ENCODE data around the gene FOXK1. TPM values are rescaled to one million over a fixed set of nuclear protein-coding genes. Genes with fewer than 3 reads are reported as not detected.
A peak's percentile ranks its signal among the peaks of the same experiment; 100 is the strongest.

The FOXK1 gene
- total and polyA plus RNA-seq, 9 of the 15 experiments (the other 6 are each of a cell fraction or from before 2014, with no cell fraction given), result 0.32 to 45.5 (median 8.1) TPM

DNA sequence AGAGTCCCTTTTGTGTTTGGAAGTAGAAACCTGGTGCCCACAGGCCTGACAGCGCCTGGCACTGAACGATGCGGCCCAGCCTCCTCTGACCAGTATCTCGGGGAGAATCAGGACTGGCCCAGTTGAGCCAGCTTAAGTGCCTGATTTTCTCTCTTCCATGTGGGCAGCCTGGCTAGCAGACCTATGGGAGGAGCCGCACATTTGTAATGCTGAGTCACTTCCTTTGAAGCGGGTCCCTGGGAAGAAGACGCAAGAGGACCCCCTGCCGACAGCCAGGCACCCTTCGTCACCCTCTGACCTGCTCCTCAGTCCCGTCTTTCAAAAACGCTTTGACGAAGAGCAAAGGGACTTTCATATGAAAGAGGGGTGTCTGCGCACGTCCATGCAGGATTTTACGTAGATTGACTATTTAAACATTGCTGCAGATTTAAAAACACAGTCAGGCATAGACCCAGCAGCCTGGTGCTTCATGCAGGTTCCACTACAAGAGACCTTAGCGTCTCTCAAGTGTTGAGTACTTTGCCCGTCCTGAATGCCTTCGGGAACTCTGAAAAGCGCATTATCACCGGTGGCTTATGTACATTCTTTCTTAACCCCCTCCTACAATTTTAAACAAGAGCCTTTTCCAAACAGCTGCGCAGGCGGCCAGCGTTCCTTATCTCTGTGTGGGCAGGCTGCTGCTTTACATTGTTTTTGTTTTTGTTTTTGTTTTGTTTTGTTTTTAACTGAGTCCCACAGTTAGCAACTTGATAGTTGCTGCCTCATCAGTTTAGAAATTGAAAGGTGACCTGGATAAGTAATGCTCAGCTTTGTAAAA is 56.8 kb downstream of the FOXK1 start (continued):
- TF ChIP-seq CAMTA2 (CRISPR knock-in tag; conservative IDR thresholded peaks at IDR 0.05) (no peak), ZBTB7A (IDR thresholded peaks at IDR 0.05; ENCODE audit: borderline replicate concordance, control insufficient read depth, low read depth, low read length) (peak; percentile 93), MEIS2 (IDR thresholded peaks at IDR 0.05; ENCODE audit: partially characterized antibody) (no peak), ZNF197 (CRISPR knock-in tag; IDR thresholded peaks at IDR 0.05; ENCODE audit: low read depth) (no peak), RBM34 (IDR thresholded peaks at IDR 0.05; ENCODE audit: borderline replicate concordance, insufficient read depth, low read length) (no peak), RBFOX2 (IDR thresholded peaks at IDR 0.05; ENCODE audit: low read depth, low read length) (peak; percentile 68), NCOA1 (IDR thresholded peaks at IDR 0.05; ENCODE audit: low read depth) (no peak), BMI1 (IDR thresholded peaks at IDR 0.05; ENCODE audit: low read length) (no peak), IRF2 (CRISPR knock-in tag; IDR thresholded peaks at IDR 0.05) (no peak), ASH1L (IDR thresholded peaks at IDR 0.05; ENCODE audit: borderline replicate concordance, low read depth, partially characterized antibody) (no peak), ZBTB17 (CRISPR knock-in tag; IDR thresholded peaks at IDR 0.05) (0 out of 2 replicates have a peak, but pooled peaks have one; percentile 11)
- TF ChIP-seq, protein P1, sequence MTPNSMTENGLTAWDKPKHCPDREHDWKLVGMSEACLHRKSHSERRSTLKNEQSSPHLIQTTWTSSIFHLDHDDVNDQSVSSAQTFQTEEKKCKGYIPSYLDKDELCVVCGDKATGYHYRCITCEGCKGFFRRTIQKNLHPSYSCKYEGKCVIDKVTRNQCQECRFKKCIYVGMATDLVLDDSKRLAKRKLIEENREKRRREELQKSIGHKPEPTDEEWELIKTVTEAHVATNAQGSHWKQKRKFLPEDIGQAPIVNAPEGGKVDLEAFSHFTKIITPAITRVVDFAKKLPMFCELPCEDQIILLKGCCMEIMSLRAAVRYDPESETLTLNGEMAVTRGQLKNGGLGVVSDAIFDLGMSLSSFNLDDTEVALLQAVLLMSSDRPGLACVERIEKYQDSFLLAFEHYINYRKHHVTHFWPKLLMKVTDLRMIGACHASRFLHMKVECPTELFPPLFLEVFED (CRISPR knock-in tag; conservative IDR thresholded peaks at IDR 0.05), result no peak
- TF ChIP-seq, protein P2, sequence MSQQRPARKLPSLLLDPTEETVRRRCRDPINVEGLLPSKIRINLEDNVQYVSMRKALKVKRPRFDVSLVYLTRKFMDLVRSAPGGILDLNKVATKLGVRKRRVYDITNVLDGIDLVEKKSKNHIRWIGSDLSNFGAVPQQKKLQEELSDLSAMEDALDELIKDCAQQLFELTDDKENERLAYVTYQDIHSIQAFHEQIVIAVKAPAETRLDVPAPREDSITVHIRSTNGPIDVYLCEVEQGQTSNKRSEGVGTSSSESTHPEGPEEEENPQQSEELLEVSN (IDR thresholded peaks at IDR 0.05; ENCODE audit: borderline replicate concordance in 1 of 2, extremely low read depth in 1 of 2, insufficient read depth in 1 of 2, insufficient read length in 1 of 2, low read depth in 1 of 2, low read length in 1 of 2, poor library complexity in 1 of 2, severe bottlenecking in 1 of 2), result peak in 1 of 2 experiments; percentile 42
- TF ChIP-seq, protein P3, sequence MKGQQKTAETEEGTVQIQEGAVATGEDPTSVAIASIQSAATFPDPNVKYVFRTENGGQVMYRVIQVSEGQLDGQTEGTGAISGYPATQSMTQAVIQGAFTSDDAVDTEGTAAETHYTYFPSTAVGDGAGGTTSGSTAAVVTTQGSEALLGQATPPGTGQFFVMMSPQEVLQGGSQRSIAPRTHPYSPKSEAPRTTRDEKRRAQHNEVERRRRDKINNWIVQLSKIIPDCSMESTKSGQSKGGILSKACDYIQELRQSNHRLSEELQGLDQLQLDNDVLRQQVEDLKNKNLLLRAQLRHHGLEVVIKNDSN (CRISPR knock-in tag; IDR thresholded peaks at IDR 0.05), result no peak
- TF ChIP-seq, protein P4, sequence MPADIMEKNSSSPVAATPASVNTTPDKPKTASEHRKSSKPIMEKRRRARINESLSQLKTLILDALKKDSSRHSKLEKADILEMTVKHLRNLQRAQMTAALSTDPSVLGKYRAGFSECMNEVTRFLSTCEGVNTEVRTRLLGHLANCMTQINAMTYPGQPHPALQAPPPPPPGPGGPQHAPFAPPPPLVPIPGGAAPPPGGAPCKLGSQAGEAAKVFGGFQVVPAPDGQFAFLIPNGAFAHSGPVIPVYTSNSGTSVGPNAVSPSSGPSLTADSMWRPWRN (IDR thresholded peaks at IDR 0.05; ENCODE audit: low read depth), result no peak
- TF ChIP-seq, protein P5, sequence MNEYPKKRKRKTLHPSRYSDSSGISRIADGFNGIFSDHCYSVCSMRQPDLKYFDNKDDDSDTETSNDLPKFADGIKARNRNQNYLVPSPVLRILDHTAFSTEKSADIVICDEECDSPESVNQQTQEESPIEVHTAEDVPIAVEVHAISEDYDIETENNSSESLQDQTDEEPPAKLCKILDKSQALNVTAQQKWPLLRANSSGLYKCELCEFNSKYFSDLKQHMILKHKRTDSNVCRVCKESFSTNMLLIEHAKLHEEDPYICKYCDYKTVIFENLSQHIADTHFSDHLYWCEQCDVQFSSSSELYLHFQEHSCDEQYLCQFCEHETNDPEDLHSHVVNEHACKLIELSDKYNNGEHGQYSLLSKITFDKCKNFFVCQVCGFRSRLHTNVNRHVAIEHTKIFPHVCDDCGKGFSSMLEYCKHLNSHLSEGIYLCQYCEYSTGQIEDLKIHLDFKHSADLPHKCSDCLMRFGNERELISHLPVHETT (CRISPR knock-in tag; conservative IDR thresholded peaks at IDR 0.05 in 1 of 2, IDR thresholded peaks at IDR 0.05 in 1 of 2), result no peak; a peak in 2 of 4 replicates
- TF ChIP-seq, protein P6, sequence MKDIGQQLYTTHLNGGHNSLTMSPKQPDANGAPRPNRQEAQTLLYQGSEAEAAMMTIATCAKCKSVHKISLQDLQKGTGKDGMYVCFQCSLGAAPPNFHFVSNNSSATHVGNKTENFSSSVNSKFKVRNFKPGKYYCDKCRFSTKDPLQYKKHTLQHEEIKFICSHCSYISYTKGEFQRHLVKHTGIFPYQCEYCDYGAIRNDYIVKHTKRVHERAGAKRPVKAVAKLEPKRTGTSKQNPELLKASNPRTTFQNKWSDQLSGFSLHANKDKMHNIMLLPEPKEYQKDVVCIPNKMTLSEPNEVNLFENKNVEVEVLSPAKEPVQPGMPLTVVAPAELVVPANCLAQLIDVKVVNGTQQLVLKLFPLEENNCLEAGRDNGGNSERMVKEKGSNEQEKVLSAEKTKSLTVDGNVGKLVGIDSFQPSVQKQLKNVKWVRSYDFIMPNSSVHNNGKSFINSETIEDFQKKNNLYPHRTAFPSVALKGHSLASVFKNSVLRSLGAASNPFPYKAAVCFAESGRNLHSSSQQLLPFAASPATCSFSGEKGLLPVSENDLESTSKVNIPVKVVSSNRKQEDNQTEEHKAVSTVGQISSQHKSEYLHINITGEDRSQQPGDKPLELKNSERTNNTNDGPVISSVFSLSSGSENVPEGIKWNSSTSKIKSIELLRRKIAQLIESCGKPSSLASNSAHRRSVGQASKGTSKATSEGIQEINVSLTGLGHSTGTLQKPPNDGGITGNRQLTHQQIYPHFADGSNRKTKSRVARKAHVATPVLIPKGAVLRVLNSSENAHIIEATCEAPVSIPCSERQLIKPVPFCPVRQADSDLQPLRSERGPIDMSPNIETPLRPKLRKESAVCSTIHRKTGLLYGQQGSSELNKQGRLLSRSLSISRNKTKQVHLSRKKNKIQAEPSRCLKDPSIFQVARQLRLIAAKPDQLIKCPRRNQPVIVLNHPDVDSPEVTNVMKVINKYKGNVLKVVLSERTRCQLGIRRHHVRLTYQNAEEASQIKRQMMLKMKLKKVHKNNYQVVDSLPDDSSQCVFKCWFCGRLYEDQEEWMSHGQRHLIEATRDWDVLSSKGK (CRISPR knock-in tag; IDR thresholded peaks at IDR 0.05), result no peak

All from K562 (cell line).